ENCODE measurements around the gene HOXD9. TPM values are rescaled to one million over a fixed set of nuclear protein-coding genes. Genes with fewer than 3 reads are reported as not detected.

The HOXD9 gene
- total and polyA plus RNA-seq, 2 of the 8 experiments (the other 6 are each of a cell fraction or from before 2014, with no cell fraction given), result not detected

- peaks cover 26 to 39% of the 10 kb centered on the region in 2 experiments for H4K20me1 ChIP-seq (replicated peaks in 1 of 2; ENCODE audit: control insufficient read depth in 1 of 2, insufficient read depth in 2 of 2, low read length in 2 of 2)
- no peak overlapping the region for H2BK120ac ChIP-seq (replicated peaks; ENCODE audit: low read depth, low read length)
- no peak overlapping the region for H2AK5ac ChIP-seq (ENCODE audit: low read depth, low read length)
- ChIA-PET POLR2A (ENCODE audit: partially characterized antibody) (interaction anchor here (0.9 kb wide), 1 partner anchor 48 kb away, joined by 6 read pairs; no protein-coding TSS in a partner anchor), CTCF (ENCODE audit: partially characterized antibody) (interaction anchor here (1.2 to 6.2 kb wide), 5 partner anchors 13 to 529 kb away, joined by 4 to 72 read pairs (median 19); no protein-coding TSS in a partner anchor)
- H3K9me3 ChIP-seq (ENCODE audit: insufficient read depth in 2 of 2, low read depth in 1 of 2, low read length in 1 of 2), result no peaks in the 10 kb centered on the region; a peak in 1 of 4 replicates
- H2BK20ac ChIP-seq (ENCODE audit: low read length), result no peak overlapping the region
- peaks cover 0 to 22% (median 0%) of the 10 kb centered on the region in 4 experiments; a peak in 1 of 8 replicates for H3K36me3 ChIP-seq (ENCODE audit: control insufficient read depth in 2 of 4, insufficient read depth in 4 of 4, low read length in 3 of 4)
- H3K27me3 ChIP-seq (replicated peaks in 1 of 4; ENCODE audit: control insufficient read depth in 3 of 4, extremely low read depth in 1 of 4, insufficient read depth in 3 of 4, low read length in 3 of 4), result peaks cover 96 to 100% (median 99%) of the 10 kb centered on the region in 4 experiments
- no peak overlapping the region for H3K27ac ChIP-seq (ENCODE audit: low read depth, low read length)
- H3K4me3 ChIP-seq (ENCODE audit: extremely low read depth in 1 of 4, insufficient read depth in 2 of 4, low read depth in 3 of 4, low read length in 4 of 4), result no peak overlapping the region
- H3K23me2 ChIP-seq (ENCODE audit: low read depth, low read length), result peaks cover 2% of the 10 kb centered on the region; the same call in 1 of the 2 replicates
- H2BK15ac ChIP-seq (ENCODE audit: low read length), result no peak overlapping the region
- no peak for FAIRE-seq
- no peak overlapping the region for H3K9ac ChIP-seq (replicated peaks in 1 of 4; ENCODE audit: extremely low read depth in 1 of 4, low read depth in 3 of 4, low read length in 3 of 4)
- no peaks in the 10 kb centered on the region for H3K79me1 ChIP-seq (ENCODE audit: low read depth, low read length)
- H4K5ac ChIP-seq (ENCODE audit: insufficient read length, low read depth, low read length), result no peak overlapping the region
- H4K91ac ChIP-seq (replicated peaks; ENCODE audit: insufficient read length, low read length), result no peak overlapping the region
- H3K4me1 ChIP-seq (replicated peaks in 1 of 4; ENCODE audit: control insufficient read depth in 3 of 4, insufficient read depth in 4 of 4, low read length in 3 of 4), result peaks cover 0 to 17% (median 9%) of the 10 kb centered on the region in 4 experiments; a peak in 6 of 7 replicates
- DNase-seq (ENCODE audit: low read depth in 1 of 2, low spot score in 2 of 2), result peak in 1 of 2 experiments; percentile 45
- TF ChIP-seq TAF1 (IDR thresholded peaks at IDR 0.05; ENCODE audit: low read depth, low read length), result no peak
- peak; percentile 64 for TF ChIP-seq RNF2 (IDR thresholded peaks at IDR 0.05; ENCODE audit: borderline replicate concordance, low read depth, low read length, missing control alignments, poor library complexity, severe bottlenecking)
- no peak overlapping the region for H3K23ac ChIP-seq (ENCODE audit: insufficient read length)
- H2BK5ac ChIP-seq (ENCODE audit: low read depth, low read length), result no peak overlapping the region
- H2AFZ ChIP-seq (ENCODE audit: low read length), result no peak overlapping the region
- H3K79me2 ChIP-seq (ENCODE audit: control insufficient read depth in 1 of 2, insufficient read depth in 2 of 2, low read length in 2 of 2), result no peaks in the 10 kb centered on the region
- H2BK12ac ChIP-seq (ENCODE audit: low read depth, low read length), result 0 out of 2 replicates have a peak overlapping the region, but pooled peaks have one; percentile 27
- H4K8ac ChIP-seq (ENCODE audit: extremely low read depth, insufficient read depth, low read length), result peak overlapping the region; percentile 18; the same call in 1 of the 2 replicates
- 16% methylated on average over 32 of the region's 34 CpGs; no CpG with 5 or more reads in 1 of the 2 experiments for WGBS, 2 experiments (ENCODE audit: extremely low coverage in 1 of 2, insufficient coverage in 1 of 2, insufficient read length in 1 of 2, insufficient replicate concordance in 2 of 2, low coverage in 1 of 2, low lambda C conversion rate in 2 of 2, missing lambda C conversion rate in 1 of 2)
- no peak overlapping the region for H3K14ac ChIP-seq (ENCODE audit: insufficient read length)
- H3K4ac ChIP-seq (replicated peaks; ENCODE audit: insufficient read length, low read depth, low read length), result no peak overlapping the region
- H3K18ac ChIP-seq (ENCODE audit: extremely low read depth, low read length), result no peak overlapping the region
- no peak overlapping the region; a peak in 1 of 4 replicates for H3K4me2 ChIP-seq (ENCODE audit: insufficient read depth in 1 of 2, low read depth in 2 of 2, low read length in 2 of 2)
- no peak overlapping the region for H3K56ac ChIP-seq (replicated peaks; ENCODE audit: insufficient read length, low read depth, low read length)
These were observed 1.8 kb downstream of the HOXD9 start for GRCh38 chr2:176124110-176124946.
